HepG2 (cell line): Measurements from ENCODE around the gene ANTXR1.

Source experiments
- ARID2 ChIP-seq: sonication (generic); formaldehyde crosslinking; IDR thresholded peaks from 2 replicates; pipeline ENCODE4 v1.8.1; 2022; ENCODE audit warnings: mild to moderate bottlenecking, missing genetic modification reagents, borderline replicate concordance
- BRCA1 ChIP-seq: sonication (generic); formaldehyde crosslinking; IDR thresholded peaks from 2 replicates; pipeline ENCODE4 v1.4.0; 2020; ENCODE audit warnings: missing genetic modification reagents
- CTCF ChIP-seq: sonication (generic); formaldehyde crosslinking; IDR thresholded peaks from 2 replicates; pipeline ENCODE4 v1.5.0; 2020; ENCODE audit warnings: mild to moderate bottlenecking, missing genetic modification reagents, moderate library complexity
- FOXP1 ChIP-seq, 2 experiments: fragments of 450-650 bp in 1 of 2; IDR thresholded peaks; 2 replicates each; pipeline ENCODE4 v1.6.1; 2017 to 2018; ENCODE audit warnings: antibody characterized with exemption in 1 of 2
- HMGXB4 ChIP-seq, 2 experiments: sonication (generic) in 1 of 2; formaldehyde crosslinking in 1 of 2; IDR thresholded peaks; 2 replicates each; pipeline versions ENCODE4 v1.4.0 to v1.6.1; 2018 to 2020; ENCODE audit warnings: missing genetic modification reagents in 2 of 2, borderline replicate concordance in 1 of 2, low read depth in 1 of 2, mild to moderate bottlenecking in 1 of 2, missing biosample characterization in 1 of 2
- HNF4G ChIP-seq, 2 experiments: sonication (generic) in 1 of 2; formaldehyde crosslinking in 1 of 2; IDR thresholded peaks; 2 replicates each; pipeline versions ENCODE4 v1.4.0 to v1.6.1; 2011 to 2020; ENCODE audit warnings: borderline replicate concordance in 2 of 2, low read depth in 2 of 2, mild to moderate bottlenecking in 2 of 2, low read length in 1 of 2, missing genetic modification reagents in 1 of 2, moderate library complexity in 1 of 2
- MYNN ChIP-seq: sonication (generic); formaldehyde crosslinking; IDR thresholded peaks from 2 replicates; pipeline ENCODE4 v1.4.0; 2020; ENCODE audit warnings: mild to moderate bottlenecking, low read depth, missing genetic modification reagents
- NCOA1 ChIP-seq: sonication (generic); formaldehyde crosslinking; IDR thresholded peaks from 2 replicates; pipeline ENCODE4 v1.9.0; 2021; ENCODE audit warnings: missing genetic modification reagents
- USF2 ChIP-seq, 2 experiments: sonication (generic) in 1 of 2; formaldehyde crosslinking in 1 of 2; IDR thresholded peaks; 2 replicates each; pipeline versions ENCODE4 v1.5.1 to v1.6.1; 2011 to 2020; ENCODE audit warnings: borderline replicate concordance in 1 of 2, low read depth in 1 of 2, low read length in 1 of 2, mild to moderate bottlenecking in 1 of 2, missing genetic modification reagents in 1 of 2, moderate library complexity in 1 of 2
- ZBTB34 ChIP-seq: sonication (generic); formaldehyde crosslinking; IDR thresholded peaks from 2 replicates; pipeline ENCODE4 v1.8.0; 2022; ENCODE audit warnings: mild to moderate bottlenecking, missing genetic modification reagents
- ZNF350 ChIP-seq: sonication (generic); formaldehyde crosslinking; IDR thresholded peaks from 2 replicates; pipeline ENCODE4 v1.4.0; 2020; ENCODE audit warnings: mild to moderate bottlenecking, low read depth, missing genetic modification reagents, borderline replicate concordance
- ZNF580 ChIP-seq: IDR thresholded peaks from 2 replicates; pipeline ENCODE4 v1.6.1; 2016; ENCODE audit warnings: low read depth, borderline replicate concordance
- ZSCAN21 ChIP-seq: sonication (generic); formaldehyde crosslinking; IDR thresholded peaks from 2 replicates; pipeline ENCODE4 v1.8.0; 2022; ENCODE audit warnings: mild to moderate bottlenecking, missing genetic modification reagents, moderate library complexity, borderline replicate concordance

GRCh38 chr2:69291004-69291650, 278.1 kb downstream of the ANTXR1 start:
- TF ChIP-seq MYNN (CRISPR knock-in tag): no peak
- TF ChIP-seq CTCF (CRISPR knock-in tag): no peak
- TF ChIP-seq ZNF350 (CRISPR knock-in tag): no peak
- no peak for TF ChIP-seq FOXP1 (IDR thresholded peaks at IDR 0.05)
- no peak for TF ChIP-seq FOXP1 (CRISPR knock-in tag; IDR thresholded peaks at IDR 0.05)
- no peak for TF ChIP-seq BRCA1 (CRISPR knock-in tag)
- no peak for TF ChIP-seq ZNF580
- TF ChIP-seq HMGXB4 (CRISPR knock-in tag; IDR thresholded peaks at IDR 0.05; ENCODE audit: borderline replicate concordance in 1 of 2, low read depth in 1 of 2): no peak
- no peak for TF ChIP-seq ZSCAN21 (CRISPR knock-in tag)
- TF ChIP-seq NCOA1: no peak
- no peak for TF ChIP-seq ARID2
- TF ChIP-seq ZBTB34: 0 out of 2 replicates have a peak, but pooled peaks have one; percentile 17
- no peak for TF ChIP-seq HNF4G (IDR thresholded peaks at IDR 0.05; ENCODE audit: borderline replicate concordance, low read depth, low read length)
- no peak for TF ChIP-seq HNF4G (CRISPR knock-in tag; IDR thresholded peaks at IDR 0.05; ENCODE audit: borderline replicate concordance, low read depth)
- TF ChIP-seq USF2 (IDR thresholded peaks at IDR 0.05; ENCODE audit: low read depth, low read length): no peak
- TF ChIP-seq USF2 (CRISPR knock-in tag; IDR thresholded peaks at IDR 0.05; ENCODE audit: borderline replicate concordance): no peak
